K562 (cell line): Measurements from ENCODE around the gene ZNF844. TPM values are rescaled to one million over a fixed set of nuclear protein-coding genes. Genes with fewer than 3 reads are reported as not detected.

Experiments
- ATAC-seq: fragments of 200-7000 bp; cut with Tn5 transposase; 3 replicates; pipeline ENCODE4 v1.9.1; 2020; ENCODE audit warnings: moderate library complexity
- BruUV-seq: library from RNA; stranded (reverse); fragments of 400-500 nt; replicated peaks from 2 replicates; lab custom pipeline; 2021; lab: Mats Ljungman, UMichigan
- CTCF ChIA-PET: fragments of 300-600 bp; formaldehyde crosslinking; extraction: SDS; loops from one replicate; lab custom pipeline; 2021; ENCODE audit warnings: low intra/inter-chr PET ratio; lab: Yijun Ruan, JAX
- POLR2A ChIA-PET: fragments of 300-600, 350-650 bp; sonication (Branson Sonifier 250); formaldehyde crosslinking; extraction: SDS; loops from one replicate; lab custom pipeline; 2021; ENCODE audit warnings: antibody characterized with exemption, inconsistent platforms; lab: Yijun Ruan, JAX
- DNase-seq, 4 experiments: peaks; one replicate each; pipeline versions ENCODE4 v3.0.0 to v3.0.0-alpha.2; 2011 to 2018; ENCODE audit warnings: low spot score in 3 of 4, mixed read lengths in 3 of 4; ENCODE audit errors: extremely low read depth in 1 of 4
- FAIRE-seq: peaks from 2 replicates; lab custom pipeline; 2011; peaks lifted over from hg19 to GRCh38; lab: Jason Lieb, UNC
- H2AFZ ChIP-seq: 2 replicates; pipeline ENCODE4 v1.6.0; 2011; ENCODE audit warnings: low read depth, low read length, control low read depth, inconsistent platforms
- H3K27ac ChIP-seq: fragments of 200-600 bp; 3 replicates; pipeline ENCODE4 v1.8.0; 2011; ENCODE audit warnings: low read depth, mild to moderate bottlenecking, control low read depth, inconsistent platforms, low read length, moderate library complexity, mixed read lengths; ENCODE audit errors: extremely low read depth
- H3K27me3 ChIP-seq, 2 experiments: fragments of 300-600 bp in 1 of 2; 2 replicates in 1 of 2; 3 replicates in 1 of 2; pipeline versions ENCODE4 v1.6.0 to v1.8.0; 2011; ENCODE audit warnings: inconsistent platforms in 2 of 2, low read length in 2 of 2, mild to moderate bottlenecking in 1 of 2, mixed read lengths in 1 of 2, moderate library complexity in 1 of 2; ENCODE audit not compliant: control insufficient read depth in 2 of 2, insufficient read depth in 2 of 2
- H3K36me3 ChIP-seq: fragments of 300-600 bp; 3 replicates; pipeline ENCODE4 v1.8.0; 2011; ENCODE audit warnings: mild to moderate bottlenecking, low read length, inconsistent platforms; ENCODE audit not compliant: control insufficient read depth, insufficient read depth
- H3K4me1 ChIP-seq, 2 experiments: fragments of 200-600 bp in 1 of 2; replicated peaks in 1 of 2; 2 replicates in 1 of 2; 3 replicates in 1 of 2; pipeline versions ENCODE4 v1.5.1 to v1.8.0; 2011; ENCODE audit warnings: inconsistent platforms in 2 of 2, low read length in 2 of 2, mild to moderate bottlenecking in 1 of 2, mixed read lengths in 1 of 2, moderate library complexity in 1 of 2; ENCODE audit not compliant: control insufficient read depth in 2 of 2, insufficient read depth in 2 of 2
- H3K4me2 ChIP-seq: 2 replicates; pipeline ENCODE4 v1.6.1; 2011; ENCODE audit warnings: low read length, control low read depth, inconsistent platforms, mixed read lengths; ENCODE audit not compliant: insufficient read depth
- H3K4me3 ChIP-seq: fragments of 200-600 bp; sonication (generic), shearing (Covaris generic); 2 replicates; pipeline ENCODE4 v1.5.1; 2016; ENCODE audit warnings: control low read depth, inconsistent platforms
- H3K79me2 ChIP-seq: fragments of 200-600 bp; 3 replicates; pipeline ENCODE4 v1.8.0; 2011; ENCODE audit warnings: low read length, inconsistent platforms; ENCODE audit not compliant: control insufficient read depth, insufficient read depth
- H3K9ac ChIP-seq, 2 experiments: 2 replicates each; pipeline versions ENCODE4 v1.6.0 to v1.6.1; 2011; ENCODE audit warnings: low read depth in 2 of 2, low read length in 2 of 2, control low read depth in 1 of 2, inconsistent platforms in 1 of 2, mild to moderate bottlenecking in 1 of 2, mixed read lengths in 1 of 2; ENCODE audit not compliant: insufficient read depth in 1 of 2
- H3K9me1 ChIP-seq: one replicate; pipeline ENCODE4 v1.6.0; 2011; ENCODE audit warnings: inconsistent platforms, mild to moderate bottlenecking, low read length, moderate library complexity; ENCODE audit not compliant: control insufficient read depth, insufficient read depth
- H3K9me3 ChIP-seq: replicated peaks from 2 replicates; pipeline ENCODE4 v1.5.1; 2011; ENCODE audit warnings: low read depth, low read length, inconsistent platforms; ENCODE audit not compliant: control insufficient read depth, insufficient read depth
- H4K20me1 ChIP-seq: replicated peaks from 2 replicates; pipeline ENCODE4 v1.6.1; 2011; ENCODE audit warnings: low read length, inconsistent platforms, mixed read lengths; ENCODE audit not compliant: control insufficient read depth, insufficient read depth
- ARHGAP35 ChIP-seq: fragments of 450-650 bp; IDR thresholded peaks from 2 replicates; pipeline ENCODE4 v1.6.1; 2018; ENCODE audit not compliant: partially characterized antibody
- ARID2 ChIP-seq: fragments of 450-650 bp; IDR thresholded peaks from 2 replicates; pipeline ENCODE4 v1.6.1; 2017; ENCODE audit warnings: antibody characterized with exemption, mild to moderate bottlenecking
- CTCFL ChIP-seq: IDR thresholded peaks from 2 replicates; pipeline ENCODE4 v1.6.1; 2011; ENCODE audit warnings: borderline replicate concordance, low read depth, mild to moderate bottlenecking, moderate library complexity, low read length; ENCODE audit not compliant: insufficient read depth, poor library complexity, severe bottlenecking
- FOXA3 ChIP-seq, 2 experiments: fragments of 450-650 bp in 1 of 2; sonication (generic) in 1 of 2; formaldehyde crosslinking; IDR thresholded peaks in 1 of 2; conservative IDR thresholded peaks in 1 of 2; 2 replicates each; pipeline versions ENCODE4 v1.4.0 to v1.8.0; 2020 to 2022; ENCODE audit warnings: mild to moderate bottlenecking in 2 of 2, missing genetic modification reagents in 1 of 2
- FOXK1 ChIP-seq: sonication (generic); formaldehyde crosslinking; IDR thresholded peaks from 2 replicates; pipeline ENCODE4 v1.8.0; 2022; ENCODE audit warnings: missing genetic modification reagents, mild to moderate bottlenecking, borderline replicate concordance
- FOXP4 ChIP-seq: sonication (generic); formaldehyde crosslinking; IDR thresholded peaks from 2 replicates; pipeline ENCODE4 v1.8.0; 2022; ENCODE audit warnings: mild to moderate bottlenecking, missing genetic modification reagents, borderline replicate concordance
- KLF13 ChIP-seq: fragments of 450-650 bp; IDR thresholded peaks from 2 replicates; pipeline ENCODE4 v1.6.1; 2016; ENCODE audit warnings: missing genetic modification characterization, low read depth, mild to moderate bottlenecking, missing compliant biosample characterization, moderate library complexity, borderline replicate concordance
- LARP7 ChIP-seq: fragments of 450-650 bp; IDR thresholded peaks from 2 replicates; pipeline ENCODE4 v1.6.1; 2016
- NFE2 ChIP-seq: IDR thresholded peaks from 2 replicates; pipeline ENCODE4 v1.6.1; 2014; ENCODE audit warnings: antibody characterized with exemption, low read depth
- RERE ChIP-seq: sonication (generic); formaldehyde crosslinking; IDR thresholded peaks from 2 replicates; pipeline ENCODE4 v1.8.0; 2023; ENCODE audit warnings: missing genetic modification reagents, mild to moderate bottlenecking, borderline replicate concordance
- ZKSCAN1 ChIP-seq: fragments of 150-350 bp; IDR thresholded peaks from 2 replicates; pipeline ENCODE4 v1.6.1; 2016; ENCODE audit warnings: low read depth, low read length
- ZNF354B ChIP-seq: fragments of 250-450 bp; sonication (Bioruptor Pico); IDR thresholded peaks from 2 replicates; pipeline ENCODE4 v1.4.0; 2020
- ZNF586 ChIP-seq: fragments of 450-650 bp; formaldehyde crosslinking; conservative IDR thresholded peaks from 2 replicates; pipeline ENCODE4 v1.4.0; 2020; ENCODE audit warnings: mild to moderate bottlenecking, moderate library complexity
- in situ Hi-C: fragments of 300-500 bp; cut with MboI; formaldehyde crosslinking; loops from 4 replicates; pipeline ENCODE4 v1.15.0; 2018; ENCODE audit warnings: inconsistent platforms, mixed read lengths
- intact Hi-C: fragments of 100-400 bp; cut with micrococcal nuclease; formaldehyde crosslinking; loops from 2 replicates; pipeline ENCODE4 v1.14.2; 2022
- polyA plus RNA-seq, 8 experiments: library from polyadenylated mRNA; depleted of rRNA in 4 of 8; stranded (reverse) in 5 of 8; unstranded in 3 of 8; fragments of >200 nt; fragmentation: Nextera tagmentation in 2 of 8; fragmentation: Illumina TruSeq in 1 of 8; extraction: Ambion mirVana in 2 of 8; extraction: Trizol in 1 of 8; gene quantifications; 2 replicates each; pipeline versions ENCODE4 v1.2.1 to v1.2.3, GENCODE V29; 2011 to 2014; ENCODE audit warnings: inconsistent platforms in 1 of 8, missing spikeins in 1 of 8
- total RNA-seq, 7 experiments: library from RNA; depleted of rRNA in 6 of 7; stranded (reverse); fragments of >200 nt in 6 of 7; fragmentation: Illumina TruSeq in 2 of 7; extraction: Trizol in 2 of 7; gene quantifications; 2 replicates each; pipeline versions ENCODE4 v1.2.1 to v1.2.3, GENCODE V29; 2011 to 2021; ENCODE audit warnings: low replicate concordance in 1 of 7

The ZNF844 gene
- total and polyA plus RNA-seq, 9 of the 15 experiments (the other 6 are each of a cell fraction or from before 2014, with no cell fraction given): 0.80 to 4.5 (median 2.2) TPM

GRCh38 chr19:12042893-12043292 is 21.6 kb upstream of the ZNF844 start:
- H3K9ac ChIP-seq: no peak overlapping the region
- ChIA-PET CTCF (no interaction called here), POLR2A (interaction anchor here (0.9 kb wide), 1 partner anchor 9 kb away, joined by 3 read pairs; no protein-coding TSS in a partner anchor)
- no peak overlapping the region for H3K4me3 ChIP-seq
- no peak for DNase-seq
- in situ Hi-C loops (no loop called here), intact Hi-C loops (no loop called here)
- FAIRE-seq: no peak
- no peak overlapping the region for H3K27ac ChIP-seq
- no peak overlapping the region for H3K4me2 ChIP-seq
- ATAC-seq: no peak
- no peaks in the 10 kb centered on the region for H3K79me2 ChIP-seq
- H3K9me1 ChIP-seq: no peaks in the 10 kb centered on the region
- H3K27me3 ChIP-seq: no peaks in the 10 kb centered on the region
- H3K9me3 ChIP-seq: peaks cover 16% of the 10 kb centered on the region
- no peak overlapping the region for H2AFZ ChIP-seq
- H4K20me1 ChIP-seq: no peaks in the 10 kb centered on the region
- BruUV-seq: no TSS peak
- no peaks in the 10 kb centered on the region for H3K36me3 ChIP-seq
- H3K4me1 ChIP-seq: no peaks in the 10 kb centered on the region
- TF ChIP-seq FOXA3 (CRISPR knock-in tag; conservative IDR thresholded peaks at IDR 0.05 in 1 of 2, IDR thresholded peaks at IDR 0.05 in 1 of 2): no peak
- no peak for TF ChIP-seq ZKSCAN1
- no peak for TF ChIP-seq KLF13 (tag)
- no peak for TF ChIP-seq FOXK1
- TF ChIP-seq CTCFL: no peak
- TF ChIP-seq NFE2: no peak
- TF ChIP-seq ZNF354B (CRISPR knock-in tag): no peak
- no peak for TF ChIP-seq ARHGAP35
- no peak for TF ChIP-seq RERE
- no peak for TF ChIP-seq ZNF586 (CRISPR knock-in tag)
- no peak for TF ChIP-seq LARP7
- TF ChIP-seq ARID2: no peak
- TF ChIP-seq FOXP4 (CRISPR knock-in tag): no peak
